NCI-H1436 treated with DMSO at 0.1 percent for 48 hours (cell line): ENCODE results near the gene FRMD3.
A peak's percentile ranks its signal among the peaks of the same experiment; 100 is the strongest.

Source experiments
- DNase-seq: peaks from one replicate; lab custom pipeline; 2025; lab: John Stamatoyannopoulos, UW

The FRMD3 gene

DNA sequence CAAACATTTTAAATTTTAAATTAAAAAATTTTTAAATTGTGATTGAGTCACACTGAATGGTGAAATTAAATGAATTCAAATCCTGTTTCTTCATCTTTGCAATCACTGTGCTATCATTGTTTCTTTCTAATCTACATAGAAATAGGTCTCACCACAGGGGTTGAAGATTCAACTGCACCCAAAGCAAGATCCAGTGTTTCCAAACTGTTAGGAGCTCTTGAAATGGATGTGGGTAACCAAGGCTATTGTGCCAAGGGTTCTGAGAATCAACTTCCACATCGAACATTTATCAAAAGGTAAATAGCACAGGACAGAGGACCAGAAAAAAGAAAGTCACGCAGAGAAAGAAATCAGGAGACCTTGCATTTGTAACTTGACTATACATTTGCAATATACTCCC, 302.7 kb downstream of the FRMD3 start:
- no peak for DNase-seq

- DNase-seq, result no peak
Observed at GRCh38 chr9:83234541-83234940, 303.7 kb downstream of the FRMD3 start.

GRCh38 chr9:83233647-83234046, 304.6 kb downstream of the FRMD3 start:
- DNase-seq, result no peak

DNA sequence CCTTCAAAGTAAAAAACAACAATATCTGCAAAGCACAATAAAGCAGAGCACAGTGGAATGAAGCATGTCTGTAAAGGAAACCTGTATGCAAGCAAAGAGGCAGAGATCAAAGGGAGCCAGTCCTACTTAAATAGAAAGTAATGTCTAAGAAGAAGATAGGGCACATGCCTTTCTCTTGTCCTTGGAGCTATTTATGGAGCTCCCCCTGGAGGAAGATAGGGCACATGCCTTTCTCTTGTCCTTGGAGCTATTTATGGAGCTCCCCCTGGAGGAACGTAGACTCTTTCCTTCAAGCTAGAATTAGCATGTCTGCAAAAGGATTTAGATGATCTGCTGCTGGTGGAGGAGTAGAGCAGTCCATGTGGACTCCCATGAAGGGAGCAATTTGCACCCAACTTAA, 307.2 kb downstream of the FRMD3 start:
- DNase-seq, result no peak

DNA sequence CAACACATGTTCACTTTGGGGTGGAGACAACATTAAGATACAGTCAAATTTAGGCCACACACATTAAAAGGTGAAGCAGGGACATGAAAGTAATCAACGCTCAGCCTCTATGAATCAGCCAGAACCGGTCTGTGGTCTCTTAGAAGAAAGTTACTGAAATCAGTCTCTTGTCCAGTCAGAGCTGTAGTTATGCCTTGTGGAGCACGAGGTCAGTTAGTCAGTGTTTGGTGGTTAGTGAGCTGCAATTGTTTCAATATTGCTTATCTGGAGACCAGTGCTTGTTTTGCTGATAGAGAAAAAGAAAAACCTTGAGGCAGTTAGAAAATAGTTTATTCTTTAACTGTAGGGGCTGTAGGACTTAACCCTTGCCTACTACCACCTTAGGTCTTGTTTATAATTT, 317.5 kb downstream of the FRMD3 start:
- no peak for DNase-seq

GRCh38 chr9:83219924-83220438, 318.2 kb downstream of the FRMD3 start:
- DNase-seq, result no peak

- peak; percentile 66 for DNase-seq
Observed at GRCh38 chr9:83219154-83219923, 318.9 kb downstream of the FRMD3 start.

- DNase-seq, result no peak
Observed at GRCh38 chr9:83218411-83219090, 319.6 kb downstream of the FRMD3 start.

- no peak for DNase-seq
Observed at GRCh38 chr9:83209188-83209731, 328.9 kb downstream of the FRMD3 start.

- DNase-seq, result no peak
Observed at GRCh38 chr9:83208065-83208850, 329.9 kb downstream of the FRMD3 start.

DNA sequence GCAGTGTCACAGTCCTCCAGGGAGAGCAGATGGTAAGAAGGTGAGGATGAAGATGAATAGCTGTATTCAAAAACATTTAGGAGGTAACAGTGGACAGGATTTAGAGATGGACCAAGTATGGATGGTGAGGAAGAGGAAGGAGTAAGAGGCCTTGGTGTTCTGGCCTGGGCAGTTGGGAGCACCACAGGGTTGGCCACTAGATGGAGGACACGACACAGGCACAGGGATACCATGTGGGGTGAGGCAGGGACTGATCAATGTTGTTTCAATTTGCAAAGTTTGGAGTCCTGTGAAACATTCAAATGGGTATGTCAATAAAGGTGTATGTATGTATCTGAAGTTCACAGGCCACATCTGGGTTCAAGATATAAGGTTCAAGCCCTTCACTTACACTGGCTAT, 334.2 kb downstream of the FRMD3 start:
- no peak for DNase-seq

DNA sequence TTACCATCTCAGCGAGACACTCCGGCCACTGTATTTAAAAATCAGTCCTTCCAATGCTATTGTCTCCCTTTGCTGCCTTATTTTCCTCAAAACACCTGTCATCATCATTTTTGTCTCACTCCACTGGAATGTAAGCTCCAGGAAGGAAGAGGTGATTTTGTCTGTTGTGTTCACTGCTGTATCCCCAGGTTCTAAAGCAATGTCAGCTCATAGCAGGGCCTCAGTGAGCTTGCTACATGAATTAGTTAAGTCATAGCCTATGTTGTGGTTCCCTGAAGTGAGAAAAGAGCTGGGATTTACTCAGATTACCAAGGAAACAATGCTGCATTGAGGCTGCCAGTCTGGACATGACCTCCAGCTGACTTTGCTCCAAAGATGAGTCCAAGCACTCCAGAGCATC, 337.7 kb downstream of the FRMD3 start:
- DNase-seq, result no peak

DNA sequence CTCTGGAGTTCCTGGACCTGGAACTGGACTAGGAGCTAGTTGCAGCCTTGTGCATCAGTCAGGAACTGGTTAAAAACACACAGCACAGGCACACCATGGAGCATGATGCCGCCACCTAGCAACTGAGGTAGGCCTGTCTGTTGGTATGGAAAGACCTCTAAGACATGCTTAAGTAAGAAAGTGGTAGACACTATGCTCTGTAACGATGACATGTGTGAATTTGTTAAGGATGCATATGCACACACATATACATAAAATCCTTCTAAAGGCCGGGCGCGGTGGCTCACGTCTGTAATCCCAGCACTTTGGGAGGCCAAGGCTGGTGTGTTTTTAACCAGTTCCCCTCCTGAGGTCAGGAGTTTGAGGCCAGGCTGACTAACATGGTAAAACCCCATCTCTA, 338.4 kb downstream of the FRMD3 start:
- DNase-seq, result no peak

- no peak for DNase-seq
Observed at GRCh38 chr9:83199240-83199639, 339.0 kb downstream of the FRMD3 start.

- no peak for DNase-seq
Observed at GRCh38 chr9:83198371-83198770, 339.8 kb downstream of the FRMD3 start.

DNA sequence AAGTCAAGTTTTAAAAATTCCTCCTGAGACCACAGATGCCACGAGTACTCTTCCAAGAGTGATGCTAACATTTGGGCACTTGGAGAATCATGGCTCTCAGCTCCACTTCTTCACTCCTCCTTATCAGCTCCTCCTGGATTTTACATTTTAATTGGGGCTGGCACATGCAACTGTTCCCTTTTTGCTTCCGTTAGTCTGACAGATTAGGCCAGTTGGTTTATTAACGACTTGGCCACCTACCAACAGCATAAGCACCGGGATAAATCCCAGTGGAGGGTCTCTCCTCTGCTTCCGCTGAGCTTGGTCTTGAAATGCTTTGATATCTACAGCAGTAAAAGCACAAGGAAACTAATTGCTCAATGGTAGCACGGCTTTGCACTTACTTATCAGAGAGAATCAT, 340.6 kb downstream of the FRMD3 start:
- no peak for DNase-seq

GRCh38 chr9:83196946-83197345, 341.3 kb downstream of the FRMD3 start:
- DNase-seq, result no peak
